ENCODE data around the gene ADAT1. TPM values are rescaled to one million over a fixed set of nuclear protein-coding genes. Genes with fewer than 3 reads are reported as not detected.
A peak's percentile ranks its signal among the peaks of the same experiment; 100 is the strongest.

ADAT1 gene
- total RNA-seq, 4 donors from 2014 or later: 14.7 to 44.8 (median 19.0) TPM

DNA sequence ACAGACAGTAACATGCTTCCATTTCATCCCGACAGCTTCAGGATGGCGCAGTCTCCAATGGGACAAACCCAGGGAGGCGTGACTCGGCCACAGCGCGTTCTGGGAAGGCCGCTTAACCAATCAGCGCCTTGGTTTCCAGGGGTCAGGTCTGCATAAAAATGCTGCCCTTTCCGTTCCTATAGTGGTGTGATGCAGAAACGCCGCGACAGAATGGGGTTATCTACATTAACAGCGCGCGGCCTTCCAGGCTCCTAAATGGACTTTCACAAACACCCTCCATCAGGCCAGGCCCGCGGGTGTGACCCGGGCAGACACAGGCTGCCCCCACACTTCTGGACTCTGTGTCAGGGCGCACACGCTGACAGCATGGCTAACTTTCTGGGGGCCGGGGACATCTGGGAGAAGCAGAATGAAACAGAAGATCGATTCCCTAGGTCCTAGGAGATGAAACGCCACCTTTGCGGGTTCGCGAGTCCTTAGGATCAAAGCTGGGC lies 67.8 kb downstream of the ADAT1 start:
- intact Hi-C loops (cut with DNase I; ENCODE audit: low total_unique reads) (loop anchor here (5.0 to 10.0 kb wide), 2 partner anchors 38 to 410 kb away; partner anchors contain the start of gene ZFP1), in situ Hi-C loops (cut with MboI; ENCODE audit: low sequenced_read_pairs in 4 of 4) (no loop called here)
- H3K9me3 ChIP-seq: no peaks in the 10 kb centered on the region
- DNase-seq (peak; percentile 60 to 61), ATAC-seq (peak; percentile 56 to 81)
- H3K36me3 ChIP-seq: no peaks in the 10 kb centered on the region
- peaks cover 8 to 14% of the 10 kb centered on the region in 2 donors for H3K4me1 ChIP-seq
- H3K4me3 ChIP-seq: peak overlapping the region; percentile 76 to 84 (median 82)
- peak overlapping the region; percentile 76 to 87 (median 82) for H3K27ac ChIP-seq
- no peaks in the 10 kb centered on the region for H3K27me3 ChIP-seq
- TF ChIP-seq POLR2A (IDR thresholded peaks at IDR 0.05): no peak
- TF ChIP-seq, protein P1, sequence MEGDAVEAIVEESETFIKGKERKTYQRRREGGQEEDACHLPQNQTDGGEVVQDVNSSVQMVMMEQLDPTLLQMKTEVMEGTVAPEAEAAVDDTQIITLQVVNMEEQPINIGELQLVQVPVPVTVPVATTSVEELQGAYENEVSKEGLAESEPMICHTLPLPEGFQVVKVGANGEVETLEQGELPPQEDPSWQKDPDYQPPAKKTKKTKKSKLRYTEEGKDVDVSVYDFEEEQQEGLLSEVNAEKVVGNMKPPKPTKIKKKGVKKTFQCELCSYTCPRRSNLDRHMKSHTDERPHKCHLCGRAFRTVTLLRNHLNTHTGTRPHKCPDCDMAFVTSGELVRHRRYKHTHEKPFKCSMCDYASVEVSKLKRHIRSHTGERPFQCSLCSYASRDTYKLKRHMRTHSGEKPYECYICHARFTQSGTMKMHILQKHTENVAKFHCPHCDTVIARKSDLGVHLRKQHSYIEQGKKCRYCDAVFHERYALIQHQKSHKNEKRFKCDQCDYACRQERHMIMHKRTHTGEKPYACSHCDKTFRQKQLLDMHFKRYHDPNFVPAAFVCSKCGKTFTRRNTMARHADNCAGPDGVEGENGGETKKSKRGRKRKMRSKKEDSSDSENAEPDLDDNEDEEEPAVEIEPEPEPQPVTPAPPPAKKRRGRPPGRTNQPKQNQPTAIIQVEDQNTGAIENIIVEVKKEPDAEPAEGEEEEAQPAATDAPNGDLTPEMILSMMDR (IDR thresholded peaks at IDR 0.05 in 4 of 5, conservative IDR thresholded peaks at IDR 0.05 in 1 of 5): no peak

DNA sequence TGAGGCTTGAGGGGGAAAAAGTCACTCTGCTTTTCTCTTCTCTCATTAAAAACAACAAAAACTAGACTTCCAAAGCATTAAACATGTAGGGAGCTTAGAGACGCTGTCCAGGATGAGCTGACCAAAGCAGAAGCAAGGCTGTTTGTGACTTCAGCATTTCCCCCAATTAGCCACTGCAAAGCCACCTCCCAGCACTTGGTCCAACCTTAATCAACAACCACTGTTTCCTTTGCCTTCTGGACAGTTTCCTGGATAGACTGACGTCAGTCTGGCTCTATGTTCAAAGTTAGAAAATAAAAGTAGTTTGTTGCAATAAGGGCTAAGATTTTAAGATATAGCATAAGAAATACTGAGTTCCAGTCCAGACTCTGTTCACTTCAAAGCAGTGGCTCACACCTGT lies 70.1 kb downstream of the ADAT1 start:
- H3K4me1 ChIP-seq: peaks cover 8 to 14% of the 10 kb centered on the region in 2 donors
- in situ Hi-C loops (cut with MboI; ENCODE audit: low sequenced_read_pairs in 4 of 4): no loop called here
- no peak overlapping the region for H3K4me3 ChIP-seq
- intact Hi-C loops (cut with DNase I; ENCODE audit: low total_unique reads): loop anchor here (10.0 kb wide), 1 partner anchor 408 kb away; the partner anchor contains the start of gene ZFP1
- no peaks in the 10 kb centered on the region for H3K9me3 ChIP-seq
- peak overlapping the region in 3 of 4 donors; percentile 46 to 52 (median 49) for H3K27ac ChIP-seq
- TF ChIP-seq POLR2A (IDR thresholded peaks at IDR 0.05): no peak
- TF ChIP-seq, protein P1 (IDR thresholded peaks at IDR 0.05 in 4 of 5, conservative IDR thresholded peaks at IDR 0.05 in 1 of 5): no peak
- DNase-seq (no peak), ATAC-seq (no peak)
- H3K27me3 ChIP-seq: no peaks in the 10 kb centered on the region
- no peaks in the 10 kb centered on the region for H3K36me3 ChIP-seq

DNA sequence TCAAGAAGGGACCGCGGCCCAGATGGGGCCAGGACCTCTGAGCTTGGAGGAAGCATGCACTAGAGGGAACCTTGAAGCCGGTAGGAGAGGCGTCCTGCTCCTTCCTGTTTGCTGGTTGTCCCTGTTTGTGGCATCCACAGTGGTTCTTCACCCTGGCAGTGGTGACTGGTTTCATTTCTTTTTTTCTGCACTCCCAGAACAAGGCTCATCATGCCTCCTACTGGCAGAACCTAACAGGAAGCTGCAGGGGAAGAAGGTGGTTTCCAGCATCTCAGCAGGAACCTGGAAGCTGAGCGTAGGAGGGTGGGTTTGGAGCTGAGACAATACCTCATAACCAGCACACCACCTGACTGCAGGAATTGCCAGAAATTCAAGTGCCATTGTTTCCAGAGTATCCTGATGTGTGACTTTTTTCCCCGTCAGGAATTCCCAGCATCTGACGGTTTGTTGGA lies 72.8 kb downstream of the ADAT1 start:
- DNase-seq (no peak), ATAC-seq (peak; percentile 57 to 59)
- H3K36me3 ChIP-seq: no peaks in the 10 kb centered on the region
- no peaks in the 10 kb centered on the region for H3K27me3 ChIP-seq
- peak overlapping the region in 3 of 4 donors; percentile 56 to 67 (median 67) for H3K27ac ChIP-seq
- H3K9me3 ChIP-seq: no peaks in the 10 kb centered on the region
- intact Hi-C loops (cut with DNase I; ENCODE audit: low total_unique reads) (loop anchor here (10.0 kb wide), 1 partner anchor 405 kb away; the partner anchor contains the start of gene ZFP1), in situ Hi-C loops (cut with MboI; ENCODE audit: low sequenced_read_pairs in 4 of 4) (no loop called here)
- peaks cover 4 to 9% of the 10 kb centered on the region in 2 donors for H3K4me1 ChIP-seq
- TF ChIP-seq, protein P1 (IDR thresholded peaks at IDR 0.05 in 4 of 5, conservative IDR thresholded peaks at IDR 0.05 in 1 of 5): peak in 3 of 5 experiments; percentile 9 to 37 (median 30)
- TF ChIP-seq POLR2A (IDR thresholded peaks at IDR 0.05): no peak
- peak overlapping the region in 1 of 4 donors; percentile 11 for H3K4me3 ChIP-seq

Other genes with a start within 250 kb of the ADAT1 start
- 10 to 100 TPM; 20.4 to 28.6 (median 24.2) TPM for gene CFDP1, start 189.8 kb downstream of the ADAT1 start, total RNA-seq
- gene TMEM170A, start 158.6 kb downstream of the ADAT1 start, total RNA-seq: 1 to 10 TPM; 7.9 to 9.8 (median 8.6) TPM
- under 1 TPM in 1 of 4 donors, not detected in 3; 0.07 TPM for gene CHST6, start 127.8 kb downstream of the ADAT1 start, total RNA-seq
- under 1 TPM in 1 of 4 donors, not detected in 3; 0.12 TPM for gene CHST5, start 87.2 kb downstream of the ADAT1 start, total RNA-seq
- gene TMEM231, start 67.0 kb downstream of the ADAT1 start, total RNA-seq: 1 to 10 TPM in 3 of 4 donors, under 1 TPM in 1; 0.76 to 2.3 (median 1.7) TPM
- 100 to 1,000 TPM in 3 of 4 donors, 10 to 100 TPM in 1; 92.2 to 137 (median 117) TPM for gene GABARAPL2, start 56.9 kb downstream of the ADAT1 start, total RNA-seq
- 100 to 1,000 TPM; 183 to 251 (median 206) TPM for gene KARS1, start 24.4 kb upstream of the ADAT1 start, total RNA-seq
- 10 to 100 TPM; 44.5 to 73.6 (median 69.7) TPM for gene TERF2IP, start 24.5 kb upstream of the ADAT1 start, total RNA-seq
- gene CPHXL2, start 53.7 kb upstream of the ADAT1 start, total RNA-seq: not detected
- gene DUXB, start 78.2 kb upstream of the ADAT1 start, total RNA-seq: not detected
- gene CPHXL, start 103.2 kb upstream of the ADAT1 start, total RNA-seq: not detected